Endothelial cell of umbilical vein (primary cell): Measurements from ENCODE around the gene GAP43. TPM values are rescaled to one million over a fixed set of nuclear protein-coding genes. Genes with fewer than 3 reads are reported as not detected.

ENCODE experiments used
- BruUV-seq: library from RNA; stranded (reverse); fragments of 400-500 nt; replicated peaks from 2 replicates; lab custom pipeline; 2021; lab: Mats Ljungman, UMichigan
- CTCF ChIA-PET: fragments of 300-600, 350-600 bp; sonication (Branson Sonifier 250); formaldehyde crosslinking; loops from one replicate; lab custom pipeline; 2021; ENCODE audit warnings: antibody characterized with exemption, inconsistent platforms; lab: Charles Lee
- POLR2A ChIA-PET: fragments of 300-600, 350-600 bp; sonication (Branson Sonifier 250); formaldehyde crosslinking; loops from one replicate; lab custom pipeline; 2021; ENCODE audit warnings: antibody characterized with exemption, inconsistent platforms; lab: Charles Lee
- DNase-seq: peaks from one replicate; pipeline ENCODE4 v3.0.0-alpha.2; 2011; ENCODE audit warnings: low read depth, low spot score
- FAIRE-seq: peaks from 2 replicates; lab custom pipeline; 2011; peaks lifted over from hg19 to GRCh38; lab: Jason Lieb, UNC
- H2AFZ ChIP-seq: 2 replicates; pipeline ENCODE4 v1.6.0; 2012; ENCODE audit warnings: low read depth, low read length, control low read depth, inconsistent platforms
- H3K27ac ChIP-seq: 2 replicates; pipeline ENCODE4 v1.5.1; 2011; ENCODE audit warnings: low read depth, mild to moderate bottlenecking, control low read depth, low read length, moderate library complexity; ENCODE audit not compliant: insufficient read depth
- H3K27me3 ChIP-seq, 2 experiments: 2 replicates each; pipeline versions ENCODE4 v1.6.0 to v1.6.1; 2011; ENCODE audit warnings: low read length in 2 of 2, mixed read lengths in 1 of 2; ENCODE audit not compliant: control insufficient read depth in 2 of 2, insufficient read depth in 2 of 2
- H3K36me3 ChIP-seq, 2 experiments: 2 replicates in 1 of 2; 3 replicates in 1 of 2; pipeline ENCODE4 v1.5.1; 2011; ENCODE audit warnings: low read length in 2 of 2, mild to moderate bottlenecking in 1 of 2, moderate library complexity in 1 of 2; ENCODE audit not compliant: control insufficient read depth in 2 of 2, insufficient read depth in 2 of 2; ENCODE audit errors: extremely low read depth in 1 of 2
- H3K4me1 ChIP-seq: 3 replicates; pipeline ENCODE4 v1.5.1; 2011; ENCODE audit warnings: mild to moderate bottlenecking, low read length; ENCODE audit not compliant: control insufficient read depth, insufficient read depth; ENCODE audit errors: extremely low read depth
- H3K4me2 ChIP-seq: 2 replicates; pipeline ENCODE4 v1.6.1; 2011; ENCODE audit warnings: low read length, control low read depth, mixed read lengths; ENCODE audit not compliant: insufficient read depth
- H3K4me3 ChIP-seq, 3 experiments: fragments of 200-600 bp in 1 of 3; sonication (generic), shearing (Covaris generic) in 1 of 3; replicated peaks in 1 of 3; 2 replicates each; pipeline ENCODE4 v1.5.1; 2011 to 2016; ENCODE audit warnings: control low read depth in 3 of 3, low read length in 3 of 3, mild to moderate bottlenecking in 2 of 3, inconsistent platforms in 1 of 3, low read depth in 1 of 3, moderate library complexity in 1 of 3; ENCODE audit not compliant: insufficient read depth in 1 of 3
- H3K79me2 ChIP-seq: 2 replicates; pipeline ENCODE4 v1.6.0; 2012; ENCODE audit warnings: low read length, inconsistent platforms; ENCODE audit not compliant: control insufficient read depth, insufficient read depth
- H3K9ac ChIP-seq: replicated peaks from 2 replicates; pipeline ENCODE3; 2011; ENCODE audit warnings: low read length, control low read depth; ENCODE audit not compliant: insufficient read depth; ENCODE audit errors: extremely low read depth
- H3K9me1 ChIP-seq: replicated peaks from 3 replicates; pipeline ENCODE4 v1.6.0; 2011; ENCODE audit warnings: mild to moderate bottlenecking, low read length; ENCODE audit not compliant: control insufficient read depth, insufficient read depth; ENCODE audit errors: extremely low read depth
- H3K9me3 ChIP-seq: replicated peaks from 2 replicates; pipeline ENCODE4 v1.5.1; 2012; ENCODE audit warnings: low read length, inconsistent platforms; ENCODE audit not compliant: control insufficient read depth, insufficient read depth
- H4K20me1 ChIP-seq: replicated peaks from 2 replicates; pipeline ENCODE3; 2011; ENCODE audit warnings: mild to moderate bottlenecking, low read length; ENCODE audit not compliant: control insufficient read depth, insufficient read depth; ENCODE audit errors: extremely low read depth
- EZH2 ChIP-seq: IDR thresholded peaks from 2 replicates; pipeline ENCODE4 v1.6.1; 2012; ENCODE audit warnings: borderline replicate concordance, low read depth, mild to moderate bottlenecking, moderate library complexity, low read length, inconsistent platforms; ENCODE audit not compliant: severe bottlenecking
- FOS ChIP-seq: IDR thresholded peaks from 2 replicates; pipeline ENCODE4 v1.6.1; 2011; ENCODE audit warnings: mild to moderate bottlenecking, low read length, moderate library complexity, borderline replicate concordance; ENCODE audit not compliant: insufficient read depth
- GATA2 ChIP-seq: IDR thresholded peaks from 2 replicates; pipeline ENCODE4 v1.7.0; 2011; ENCODE audit warnings: low read depth, mild to moderate bottlenecking, moderate library complexity, mixed read lengths, low read length; ENCODE audit not compliant: insufficient read length, insufficient read depth
- JUN ChIP-seq: IDR thresholded peaks from 2 replicates; pipeline ENCODE4 v1.6.1; 2011; ENCODE audit warnings: borderline replicate concordance, low read depth; ENCODE audit not compliant: insufficient read length, insufficient read depth
- MAX ChIP-seq: IDR thresholded peaks from 2 replicates; pipeline ENCODE4 v1.6.1; 2011; ENCODE audit not compliant: insufficient read depth, insufficient read length
- MYC ChIP-seq: IDR thresholded peaks from one replicate; pipeline ENCODE4 v1.6.1; 2011; ENCODE audit warnings: mild to moderate bottlenecking, low read depth, low read length
- POLR2A ChIP-seq: IDR thresholded peaks from 2 replicates; pipeline ENCODE4 v1.6.1; 2012; ENCODE audit warnings: low read depth, mild to moderate bottlenecking, control low read depth, low read length
- POLR2AphosphoS5 ChIP-seq: IDR thresholded peaks from 2 replicates; pipeline ENCODE4 v1.6.1; 2012; ENCODE audit warnings: low read depth, mild to moderate bottlenecking, control low read depth, low read length, moderate library complexity; ENCODE audit not compliant: insufficient read depth
- dilution Hi-C: fragments of 300-500 bp; cut with MboI; formaldehyde crosslinking; loops from one replicate; pipeline ENCODE4 v1.15.0; 2019; ENCODE audit warnings: low sequenced_read_pairs; ENCODE audit not compliant: extremely low pct_ligation_motif_present
- intact Hi-C: fragments of 100-400 bp; cut with micrococcal nuclease; formaldehyde crosslinking; loops from one replicate; pipeline ENCODE4 v1.10.0; 2022
- polyA plus RNA-seq, 4 experiments: library from polyadenylated mRNA; depleted of rRNA in 3 of 4; stranded (reverse) in 3 of 4; unstranded in 1 of 4; fragments of >200 nt; gene quantifications; 2 replicates each; pipeline versions ENCODE4 v1.2.1 to v1.2.3, GENCODE V29; 2011 to 2012; ENCODE audit warnings: missing spikeins in 1 of 4
- total RNA-seq: library from RNA; stranded (reverse); gene quantifications from 2 replicates; pipeline ENCODE4 v1.2.3, GENCODE V29; 2021
- TF ChIP-seq, protein P1 (sequence below), 2 donors: IDR thresholded peaks; 1 replicate in 1 of 2; 2 replicates in 1 of 2; pipeline ENCODE4 v1.5.1; 2011; ENCODE audit warnings: low read length in 2 of 2, mild to moderate bottlenecking in 2 of 2, moderate library complexity in 2 of 2, control low read depth in 1 of 2, inconsistent platforms in 1 of 2, low read depth in 1 of 2; ENCODE audit not compliant: insufficient read depth in 1 of 2; ENCODE audit errors: extremely low read depth in 1 of 2

GAP43 gene
- total and polyA plus RNA-seq, 2 donors (not counting 3 experiments of a cell fraction or from before 2014, with no cell fraction given), result 0.06 TPM; not detected in 1

- CTCF ChIA-PET, result interaction anchor here (0.6 kb wide), 1 partner anchor 55 kb away, joined by 3 read pairs; no protein-coding TSS in a partner anchor
- H3K27me3 ChIP-seq, result peaks cover under 1 to 3% of the 10 kb centered on the region in 2 experiments
- no peak overlapping the region for H3K4me3 ChIP-seq
- no peak overlapping the region for H3K9ac ChIP-seq
- H3K4me1 ChIP-seq, result no peaks in the 10 kb centered on the region
- H3K4me2 ChIP-seq, result no peak overlapping the region
- dilution Hi-C loops (no loop called here), intact Hi-C loops (no loop called here)
- no peaks in the 10 kb centered on the region for H3K9me1 ChIP-seq
- POLR2A ChIA-PET, result no interaction called here
- no peaks in the 10 kb centered on the region for H3K9me3 ChIP-seq
- DNase-seq (no peak), FAIRE-seq (no peak)
- no TSS peak for BruUV-seq
- H3K36me3 ChIP-seq, result no peaks in the 10 kb centered on the region
- TF ChIP-seq, protein P1, sequence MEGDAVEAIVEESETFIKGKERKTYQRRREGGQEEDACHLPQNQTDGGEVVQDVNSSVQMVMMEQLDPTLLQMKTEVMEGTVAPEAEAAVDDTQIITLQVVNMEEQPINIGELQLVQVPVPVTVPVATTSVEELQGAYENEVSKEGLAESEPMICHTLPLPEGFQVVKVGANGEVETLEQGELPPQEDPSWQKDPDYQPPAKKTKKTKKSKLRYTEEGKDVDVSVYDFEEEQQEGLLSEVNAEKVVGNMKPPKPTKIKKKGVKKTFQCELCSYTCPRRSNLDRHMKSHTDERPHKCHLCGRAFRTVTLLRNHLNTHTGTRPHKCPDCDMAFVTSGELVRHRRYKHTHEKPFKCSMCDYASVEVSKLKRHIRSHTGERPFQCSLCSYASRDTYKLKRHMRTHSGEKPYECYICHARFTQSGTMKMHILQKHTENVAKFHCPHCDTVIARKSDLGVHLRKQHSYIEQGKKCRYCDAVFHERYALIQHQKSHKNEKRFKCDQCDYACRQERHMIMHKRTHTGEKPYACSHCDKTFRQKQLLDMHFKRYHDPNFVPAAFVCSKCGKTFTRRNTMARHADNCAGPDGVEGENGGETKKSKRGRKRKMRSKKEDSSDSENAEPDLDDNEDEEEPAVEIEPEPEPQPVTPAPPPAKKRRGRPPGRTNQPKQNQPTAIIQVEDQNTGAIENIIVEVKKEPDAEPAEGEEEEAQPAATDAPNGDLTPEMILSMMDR (IDR thresholded peaks at IDR 0.05; ENCODE audit: extremely low read depth in 1 of 2, insufficient read depth in 1 of 2, low read depth in 1 of 2, low read length in 2 of 2), result no peak
- TF ChIP-seq FOS, result no peak
- no peak for TF ChIP-seq POLR2A
- H3K27ac ChIP-seq, result no peak overlapping the region
- H3K79me2 ChIP-seq, result no peaks in the 10 kb centered on the region
- H2AFZ ChIP-seq, result no peak overlapping the region
- no peaks in the 10 kb centered on the region for H4K20me1 ChIP-seq
Measured at GRCh38 chr3:115635406-115635805, 12.1 kb downstream of the GAP43 start.

- FAIRE-seq (no peak), DNase-seq (no peak)
- dilution Hi-C loops (no loop called here), intact Hi-C loops (no loop called here)
- Histone ChIP-seq H3K4me2 (no peak overlapping the region), H3K9me3 (no peaks in the 10 kb centered on the region), H3K27ac (no peak overlapping the region), H3K9me1 (no peaks in the 10 kb centered on the region), H2AFZ (no peak overlapping the region), H3K79me2 (no peaks in the 10 kb centered on the region), H4K20me1 (no peaks in the 10 kb centered on the region), H3K27me3 (peaks cover 0 to 2% of the 10 kb centered on the region in 2 experiments), H3K9ac (no peak overlapping the region), H3K4me3 (no peak overlapping the region), H3K36me3 (no peaks in the 10 kb centered on the region), H3K4me1 (no peaks in the 10 kb centered on the region)
- BruUV-seq, result no TSS peak
- ChIA-PET POLR2A (no interaction called here), CTCF (interaction anchor here (1.1 kb wide), 1 partner anchor 24 kb away, joined by 3 read pairs; no protein-coding TSS in a partner anchor)
- TF ChIP-seq POLR2AphosphoS5 (no peak), FOS (no peak), MYC (no peak), POLR2A (no peak), EZH2 (no peak), JUN (no peak), MAX (no peak), GATA2 (no peak)
- TF ChIP-seq, protein P1 (IDR thresholded peaks at IDR 0.05; ENCODE audit: extremely low read depth in 1 of 2, insufficient read depth in 1 of 2, low read depth in 1 of 2, low read length in 2 of 2), result no peak
Measured at GRCh38 chr3:115638241-115638640, 14.9 kb downstream of the GAP43 start.
